RPMI8226 (cell line): Measurements from ENCODE around the gene SBNO1.
"Not testable (repeated sequence)": the region's sequence is repeated elsewhere in the genome, so short reads cannot be mapped to it uniquely, and the experiment has no call there.

Experiments used
- DNase-seq: peaks from one replicate; pipeline ENCODE4 v3.0.0-alpha.2; 2015

The SBNO1 gene

DNA sequence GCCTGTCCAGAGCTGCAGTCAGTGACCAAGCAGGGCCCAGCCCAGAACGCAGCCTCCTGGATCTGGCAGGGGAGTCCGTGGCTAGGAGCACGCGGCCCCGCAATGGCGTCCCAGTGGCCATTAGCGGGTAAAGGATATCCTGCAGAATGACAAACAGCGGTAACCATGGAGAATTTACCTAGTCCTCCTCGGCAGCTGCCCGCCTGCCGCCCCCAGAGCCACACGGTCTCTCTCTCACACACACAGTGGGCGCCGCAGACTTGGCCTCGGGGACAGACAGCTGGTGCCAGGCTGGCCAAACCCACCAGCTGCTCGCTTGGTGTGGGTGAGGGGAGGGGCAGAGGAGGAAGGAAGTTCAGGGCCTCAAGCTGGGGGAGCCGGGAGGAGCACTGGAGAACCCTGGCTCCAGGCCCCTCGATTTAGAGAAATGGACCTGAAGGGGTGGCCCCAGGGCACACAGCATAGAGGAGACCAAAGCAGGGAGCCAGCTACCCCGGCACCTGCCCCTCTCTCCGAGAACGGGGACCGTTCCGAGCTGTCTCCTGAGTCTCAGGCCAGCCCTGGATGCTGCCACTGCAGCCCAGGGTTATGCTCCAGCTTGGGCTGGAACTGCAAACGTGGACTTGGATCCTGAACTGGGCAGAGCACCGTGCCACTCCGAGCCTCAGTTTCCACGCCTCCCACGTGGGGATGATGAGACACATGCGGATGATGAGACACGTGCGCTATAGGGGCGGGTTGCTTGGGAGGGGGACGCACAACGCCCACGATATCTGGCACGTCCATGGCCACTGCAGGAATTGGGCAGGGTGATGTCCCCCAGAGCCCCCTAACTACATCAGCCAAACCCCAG is 96.4 kb downstream of the SBNO1 start:
- DNase-seq: no peak

DNA sequence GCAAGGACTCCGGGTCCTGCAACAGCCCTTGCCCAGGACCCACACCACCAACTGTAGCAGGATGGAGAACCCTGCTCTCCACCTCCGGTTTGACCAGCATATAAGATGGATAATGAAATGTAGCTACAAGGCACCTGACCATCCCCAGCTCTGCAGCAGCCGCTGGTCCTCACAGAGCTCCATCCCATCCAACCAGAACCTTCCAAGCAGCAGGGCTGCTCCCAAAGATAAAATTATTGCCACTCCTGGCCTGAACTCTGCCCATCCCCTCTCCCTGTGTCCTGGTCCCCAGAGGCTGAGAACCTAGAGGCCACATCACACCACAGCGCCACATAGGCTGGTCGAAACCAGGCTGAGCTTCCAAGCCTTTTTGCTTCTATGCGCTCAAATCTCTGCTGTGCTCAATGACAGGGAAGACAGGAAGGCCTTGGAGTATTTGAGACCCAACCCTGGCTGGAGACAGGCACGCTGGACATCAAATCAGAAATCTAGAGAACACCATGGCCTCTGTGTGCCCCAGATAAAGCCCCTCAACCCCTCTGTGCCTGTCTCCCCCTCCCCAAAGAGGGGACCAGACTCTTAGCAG is 97.2 kb downstream of the SBNO1 start:
- no peak for DNase-seq

DNA sequence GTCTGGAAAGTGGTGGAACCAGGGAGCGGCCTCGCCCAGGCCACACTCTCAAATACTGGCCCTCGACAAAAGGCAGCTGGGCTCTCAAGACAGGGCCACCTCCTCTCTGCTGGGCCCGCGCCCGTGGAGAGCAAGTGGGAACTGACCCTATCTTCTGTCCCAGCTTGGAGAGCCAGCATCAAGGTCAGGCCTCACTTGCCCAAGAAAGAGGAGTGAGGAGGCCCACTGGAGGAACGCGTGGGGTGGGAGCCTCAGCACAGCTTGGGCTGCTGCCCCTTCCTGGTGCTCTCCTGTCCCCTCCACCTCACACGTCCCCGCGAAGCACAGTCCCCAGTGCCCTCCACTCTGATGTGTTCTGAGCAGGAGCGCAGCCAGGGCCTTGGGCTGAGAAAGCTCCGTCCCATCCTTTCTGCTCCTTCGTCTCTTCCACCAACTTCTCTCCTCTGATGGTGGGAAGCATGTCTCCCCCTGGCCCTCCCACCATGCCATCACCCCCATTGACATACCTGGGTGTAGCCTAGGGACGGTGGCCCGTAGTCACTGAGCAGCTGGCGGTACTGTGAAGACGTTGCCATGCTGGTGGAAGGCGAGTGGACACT is 97.9 kb downstream of the SBNO1 start:
- no peak for DNase-seq

DNA sequence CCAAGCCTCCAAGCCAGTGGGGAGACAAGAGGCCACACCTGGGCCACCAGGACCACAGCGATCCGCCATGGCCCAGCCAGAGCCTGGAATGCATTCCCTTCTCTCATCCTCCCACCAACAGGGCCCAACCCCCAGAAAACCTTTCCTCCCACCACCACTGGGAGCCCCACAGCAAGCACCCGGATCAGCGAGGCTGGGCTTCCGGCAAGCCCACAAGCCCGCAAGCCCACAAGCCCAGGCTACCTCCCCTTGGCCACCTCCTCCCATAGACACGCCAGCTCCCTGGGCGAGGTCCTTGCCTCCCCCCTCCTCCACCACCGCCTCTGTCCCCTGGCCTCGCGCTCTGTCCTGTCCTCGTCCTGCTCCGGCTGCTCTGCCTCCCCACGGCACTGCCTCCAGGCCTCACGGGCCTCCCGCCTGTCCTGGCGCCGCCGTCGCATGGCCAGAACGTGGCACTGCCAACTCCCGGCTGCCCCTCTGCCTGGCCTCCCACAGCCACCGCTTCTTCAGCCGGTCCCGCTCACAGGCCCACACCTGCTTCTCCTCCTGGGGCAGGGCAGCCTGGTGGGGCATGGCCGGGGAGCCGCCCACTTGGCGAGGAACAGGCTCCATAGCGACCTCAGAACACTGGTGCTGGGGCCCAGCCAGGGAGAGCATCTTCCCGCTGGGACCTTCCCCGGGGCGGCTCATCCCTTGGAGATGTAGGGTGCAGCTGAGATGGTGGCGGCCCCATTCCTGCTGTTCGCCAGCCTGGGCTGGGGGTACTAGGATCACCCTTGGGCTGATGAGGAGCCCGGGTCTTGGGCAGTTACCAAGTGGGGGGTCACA is 98.6 kb downstream of the SBNO1 start:
- no peak for DNase-seq

DNA sequence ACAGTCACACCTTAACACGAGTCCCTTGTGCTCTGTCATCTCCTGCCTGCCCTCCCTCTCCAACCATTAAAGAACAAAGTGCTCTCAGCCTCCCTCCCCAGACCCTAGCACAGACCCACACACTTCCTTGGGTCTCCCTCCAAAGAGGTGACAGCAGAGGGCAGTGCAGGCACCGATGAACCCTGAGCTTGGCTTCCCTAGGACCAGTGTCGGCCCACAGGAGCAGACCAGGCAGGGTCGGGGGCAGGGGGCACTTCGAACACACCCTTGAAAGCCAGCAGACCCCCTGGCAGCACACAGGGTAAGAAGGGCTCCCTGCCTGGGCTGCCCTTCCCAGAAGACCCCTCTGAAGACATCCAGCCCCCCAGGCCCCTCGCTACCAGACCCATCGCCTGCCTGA is 100.0 kb downstream of the SBNO1 start:
- DNase-seq: no peak

DNA sequence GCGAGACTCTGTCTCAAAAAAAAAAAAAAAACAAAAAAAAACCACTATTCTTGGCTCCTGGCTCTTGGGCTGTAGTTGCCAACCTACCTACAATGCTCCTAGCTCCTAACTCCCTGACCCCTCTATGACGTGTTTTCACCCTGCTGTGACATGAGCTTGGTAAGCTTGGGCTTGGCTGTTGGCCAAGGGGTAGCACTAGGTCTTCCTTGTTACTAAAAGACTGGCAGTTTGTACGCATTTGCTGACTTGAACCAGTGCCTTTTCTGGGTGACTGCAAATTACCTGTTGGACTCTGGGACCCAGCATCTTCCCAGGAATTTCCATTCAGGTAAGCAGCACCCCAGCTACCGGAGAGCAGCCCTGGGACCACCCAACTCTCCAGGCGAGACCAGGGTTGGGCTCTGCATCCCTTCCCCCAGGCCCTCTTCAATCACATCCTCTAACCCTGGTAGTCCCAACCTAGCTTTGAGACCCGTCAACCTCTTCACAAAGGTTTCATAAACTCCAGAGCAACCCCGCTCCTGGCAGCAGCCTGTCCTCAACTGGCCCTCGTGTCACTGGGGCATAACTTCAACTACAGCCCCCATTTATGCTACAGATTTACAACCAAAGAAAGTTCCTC is 101.3 kb downstream of the SBNO1 start:
- no peak for DNase-seq

DNA sequence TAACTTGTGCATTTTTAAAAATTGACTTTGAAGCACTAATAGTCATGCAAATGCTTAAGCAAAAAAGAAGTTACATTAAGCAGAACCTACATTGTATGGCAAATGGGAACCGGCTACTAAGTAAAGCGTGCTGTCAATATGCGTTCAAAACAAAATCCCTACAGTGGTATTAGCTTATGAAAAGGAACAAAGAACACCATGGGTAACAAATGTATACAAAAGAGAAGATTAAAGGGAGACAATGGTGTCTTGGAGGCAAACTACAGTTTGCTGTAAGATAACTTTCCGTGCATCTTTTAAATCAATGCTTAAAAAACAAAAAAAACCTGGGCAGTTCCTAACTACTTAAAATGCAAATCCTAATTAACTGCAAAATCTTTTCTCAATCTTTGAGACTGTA is 103.5 kb downstream of the SBNO1 start:
- DNase-seq: no peak

DNA sequence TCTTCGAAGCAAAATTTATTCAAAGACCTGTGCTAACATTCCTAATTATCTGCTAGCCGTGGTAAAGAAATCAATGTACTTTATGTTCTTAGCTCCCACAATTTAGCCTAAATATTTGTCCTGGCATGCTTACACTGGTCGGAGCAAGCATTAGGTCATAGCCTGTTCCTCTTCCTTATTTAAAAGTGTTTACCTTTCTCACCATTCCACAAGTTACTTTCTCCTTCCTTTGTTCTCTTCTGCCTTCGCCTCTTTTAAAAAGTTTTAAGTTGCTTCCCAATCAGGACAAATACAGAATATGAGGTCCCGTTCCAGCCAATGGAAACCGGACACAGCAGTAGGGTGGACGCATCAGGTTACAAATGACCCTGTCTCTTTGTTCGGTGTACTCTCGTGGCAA is 104.6 kb downstream of the SBNO1 start:
- no peak for DNase-seq

DNA sequence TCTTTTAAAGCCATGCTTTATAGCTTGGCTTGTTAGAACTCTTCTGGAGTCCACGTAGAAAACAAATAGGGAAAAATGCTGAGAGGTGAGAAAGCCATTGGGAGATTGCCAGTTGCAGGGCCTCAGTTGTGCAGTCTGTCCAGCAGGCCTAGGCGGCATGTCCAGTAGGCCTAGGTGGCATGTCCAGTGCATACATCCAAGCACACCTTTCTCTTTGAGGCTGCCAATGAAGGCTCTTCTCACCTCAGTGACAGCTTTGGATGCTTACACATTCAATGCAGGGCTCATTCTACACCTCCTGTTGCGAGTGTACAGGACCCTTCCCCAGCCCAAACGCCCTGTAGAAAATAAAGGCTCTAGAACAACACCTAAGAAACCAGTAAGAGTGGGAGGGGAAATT is 106.1 kb downstream of the SBNO1 start:
- DNase-seq: no peak

DNA sequence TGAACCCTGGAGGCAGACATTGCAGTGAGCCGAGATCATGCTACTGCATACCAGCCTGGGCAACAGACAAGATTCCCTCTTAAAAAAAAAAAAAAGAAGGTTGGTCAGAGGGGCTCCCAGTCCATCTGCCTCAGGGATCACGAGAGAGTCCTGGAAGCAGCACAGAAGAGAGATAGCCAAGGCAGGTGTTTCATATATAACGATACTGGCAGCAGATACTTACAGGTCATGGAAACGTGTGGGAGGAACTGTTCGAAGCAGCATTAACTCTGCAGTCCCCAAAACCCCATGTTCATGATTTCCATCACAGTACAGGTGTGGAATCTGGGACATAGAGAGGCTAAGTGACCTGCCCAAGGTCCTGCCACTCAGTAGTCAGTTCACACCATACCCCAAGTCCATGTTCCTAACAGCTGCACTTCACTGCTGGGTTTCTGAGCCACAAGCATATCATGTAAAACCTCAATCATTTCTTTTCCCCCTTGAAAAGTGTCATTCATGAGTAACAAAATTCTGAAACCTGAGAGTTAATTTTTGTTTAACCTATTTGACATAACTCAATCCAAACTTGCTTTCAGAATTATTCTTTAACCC is 109.7 kb downstream of the SBNO1 start:
- DNase-seq: no peak

DNA sequence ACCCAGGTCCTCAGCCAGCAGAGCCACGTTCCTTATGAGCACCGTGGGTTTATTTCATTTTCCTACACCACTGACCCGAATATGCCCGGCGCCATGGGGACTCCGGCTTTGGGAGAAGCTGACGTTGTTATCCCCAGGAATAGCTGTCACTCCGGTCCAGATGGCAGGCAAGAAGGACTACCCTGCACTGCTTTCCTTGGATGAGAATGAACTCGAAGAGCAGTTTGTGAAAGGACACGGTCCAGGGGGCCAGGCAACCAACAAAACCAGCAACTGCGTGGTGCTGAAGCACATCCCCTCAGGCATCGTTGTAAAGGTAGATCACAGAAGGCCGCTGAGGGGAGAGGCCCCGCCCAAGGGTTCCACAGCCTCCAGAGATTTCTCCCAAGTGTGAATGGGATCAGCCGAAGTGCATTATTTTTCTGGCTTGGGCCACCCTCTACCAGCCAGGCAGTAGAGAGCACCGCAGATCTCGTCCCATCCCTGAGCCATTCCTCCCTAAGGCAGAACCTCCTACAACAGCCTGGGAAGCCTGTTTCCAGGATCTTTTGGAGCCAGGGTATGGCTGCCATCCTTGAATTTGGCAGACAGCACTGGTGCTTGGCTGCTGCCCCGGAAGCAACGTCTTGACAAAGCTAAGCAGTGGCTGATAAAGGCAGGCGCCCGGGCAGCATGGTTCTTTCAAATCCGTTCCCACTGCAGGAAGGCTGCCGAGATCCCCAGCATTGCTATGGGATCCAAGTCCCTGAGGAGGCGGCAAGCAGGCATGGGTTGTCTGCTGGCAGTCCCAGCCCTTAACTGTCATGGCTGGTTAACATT is 110.8 kb downstream of the SBNO1 start:
- DNase-seq: no peak

DNA sequence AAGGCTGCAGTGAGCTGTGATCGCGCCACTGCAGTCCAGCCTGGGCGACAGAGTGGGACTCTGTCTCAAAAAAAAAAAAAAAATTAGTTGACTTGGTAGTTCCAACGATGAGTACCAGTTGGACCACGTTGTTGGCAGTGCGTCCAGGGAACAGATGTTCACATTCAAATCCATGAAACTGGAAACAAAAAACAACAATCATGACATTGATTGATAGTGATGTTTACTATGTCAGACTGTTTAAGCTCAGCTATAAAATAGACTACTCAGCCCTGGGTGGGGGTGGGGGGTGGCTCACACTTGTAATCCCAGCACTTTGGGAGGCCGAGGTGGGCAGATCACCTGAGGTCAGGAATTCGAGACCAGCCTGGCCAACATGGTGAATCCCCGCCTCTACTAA is 112.3 kb downstream of the SBNO1 start:
- DNase-seq: not testable (repeated sequence)

DNA sequence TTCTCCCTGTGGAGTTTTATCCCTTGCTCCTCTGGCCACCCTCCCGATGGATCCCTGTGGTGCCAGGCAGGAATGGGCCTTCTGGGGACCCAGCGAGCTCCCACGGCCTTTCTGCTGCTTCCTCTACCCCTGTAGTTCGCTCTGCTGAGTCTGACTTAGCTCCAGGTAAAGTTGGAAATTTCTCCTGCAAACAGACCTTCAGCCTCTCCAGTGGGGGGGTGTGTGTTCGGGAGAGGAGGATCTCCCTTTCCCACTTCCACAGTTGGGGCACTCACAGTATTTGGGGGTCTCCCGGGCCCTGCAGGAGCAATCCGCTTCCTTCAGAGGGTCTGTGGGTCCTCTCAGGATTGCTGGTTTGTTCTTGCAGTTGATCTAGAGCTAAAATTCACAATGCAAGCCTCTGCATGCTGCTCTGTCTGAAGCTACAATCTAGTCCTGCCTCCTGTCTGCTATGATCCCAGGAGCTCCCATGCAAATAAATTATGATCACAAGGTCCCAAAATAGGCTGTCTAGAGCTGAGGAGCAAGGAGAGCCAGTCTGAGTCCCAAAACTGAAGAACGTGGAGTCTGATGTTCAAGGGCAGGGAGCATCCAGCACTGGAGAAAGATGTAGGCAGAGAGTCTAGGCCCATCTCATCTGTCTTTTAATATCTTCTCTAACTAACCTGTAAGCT is 113.1 kb downstream of the SBNO1 start:
- no peak for DNase-seq

DNA sequence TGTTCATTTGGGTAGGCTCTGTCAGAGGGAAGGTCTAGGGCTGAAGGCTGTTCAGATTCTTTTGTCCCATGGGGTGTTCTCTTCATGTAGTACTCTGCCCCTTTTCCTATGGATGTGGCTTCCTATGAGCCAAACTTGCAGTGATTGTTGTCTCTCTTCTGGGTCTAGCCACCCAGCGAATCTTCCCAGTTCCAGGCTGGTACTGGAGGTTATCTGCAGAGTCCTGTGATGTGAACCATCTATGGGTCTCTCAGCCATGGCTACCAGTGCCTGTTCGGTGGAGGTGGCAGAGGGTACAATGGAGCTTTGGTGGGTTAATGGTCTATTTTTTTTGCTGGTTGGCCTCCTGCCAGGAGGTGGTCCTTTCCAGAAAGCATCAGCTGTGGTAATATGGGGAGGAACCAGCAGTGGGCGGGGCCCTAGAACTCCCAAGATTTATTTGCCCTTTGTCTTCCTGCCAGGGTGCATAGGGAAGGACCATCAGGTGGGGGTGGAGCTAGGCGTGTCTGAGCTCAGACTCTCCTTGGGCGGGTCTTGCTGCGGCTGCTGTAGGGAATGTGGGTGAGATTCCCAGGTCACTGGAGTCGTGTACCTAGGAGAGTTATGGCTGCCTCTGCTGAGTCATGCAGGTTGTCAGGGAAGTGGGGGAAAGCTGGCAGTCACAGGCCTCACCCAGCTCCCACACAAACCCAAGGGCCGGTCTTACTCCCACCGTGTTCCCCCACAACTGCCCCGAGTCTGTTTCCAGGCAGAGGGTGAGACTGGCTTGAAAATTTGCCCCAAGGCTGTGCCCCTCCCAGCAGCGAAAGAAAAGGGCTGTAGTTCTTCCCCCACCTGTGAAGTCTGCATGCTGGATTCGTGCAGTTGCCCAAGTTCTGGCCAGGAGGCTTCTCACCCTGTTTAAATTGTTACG is 113.9 kb downstream of the SBNO1 start:
- no peak for DNase-seq

DNA sequence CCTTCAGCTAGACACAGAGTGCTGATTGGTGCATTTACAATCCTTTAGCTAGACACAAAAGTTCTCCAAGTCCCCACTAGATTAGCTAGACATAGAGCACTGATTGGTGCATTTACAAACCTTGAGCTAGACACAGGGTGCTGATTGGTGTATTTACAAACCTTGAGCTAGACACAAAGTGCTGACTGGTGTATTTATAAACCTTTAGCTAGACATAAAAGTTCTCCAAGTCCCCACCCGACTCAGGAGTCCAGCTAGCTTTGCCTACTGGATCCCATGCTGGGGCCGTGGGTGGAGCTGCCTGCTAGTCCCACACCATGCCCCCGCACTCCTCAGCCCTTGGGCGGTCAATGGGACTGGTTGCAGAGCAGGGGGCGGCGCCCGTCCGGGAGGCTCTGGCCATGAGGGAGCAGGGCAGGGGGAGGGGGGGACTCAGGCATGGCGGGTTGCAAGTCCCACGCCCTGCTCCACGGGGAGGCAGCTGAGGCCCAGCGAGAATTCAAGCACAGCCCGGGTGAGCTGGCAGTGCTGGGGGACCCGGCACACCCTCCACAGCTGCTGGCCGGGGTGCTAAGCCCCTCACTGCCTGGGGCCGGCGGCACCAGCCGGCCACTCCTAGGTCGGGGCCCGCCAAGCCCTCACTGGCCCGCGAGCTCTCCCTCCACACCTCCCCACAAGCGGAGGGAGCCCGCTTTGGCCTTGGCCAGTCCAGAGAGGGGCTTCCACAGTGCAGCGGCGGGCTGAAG is 115.5 kb downstream of the SBNO1 start:
- DNase-seq: not testable (repeated sequence)

DNA sequence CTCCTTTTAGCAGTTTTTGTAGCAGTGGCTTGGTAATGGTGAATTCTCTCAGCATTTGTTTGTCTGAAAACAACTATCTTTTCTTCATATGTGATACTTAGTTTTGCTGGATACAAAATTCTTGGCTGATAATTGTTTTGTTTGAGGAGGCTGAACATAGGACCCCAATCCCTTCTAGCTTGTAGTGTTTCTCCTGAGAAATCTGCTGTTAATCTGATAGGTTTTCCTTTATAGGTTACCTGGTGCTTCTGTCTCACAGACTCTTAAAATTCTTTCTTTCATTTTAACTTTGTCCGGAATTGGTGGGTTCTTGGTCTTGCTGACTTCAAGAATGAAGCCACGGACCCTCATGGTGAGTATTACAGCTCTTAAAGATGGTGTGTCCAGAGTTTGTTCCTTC is 116.5 kb downstream of the SBNO1 start:
- DNase-seq: not testable (repeated sequence)

DNA sequence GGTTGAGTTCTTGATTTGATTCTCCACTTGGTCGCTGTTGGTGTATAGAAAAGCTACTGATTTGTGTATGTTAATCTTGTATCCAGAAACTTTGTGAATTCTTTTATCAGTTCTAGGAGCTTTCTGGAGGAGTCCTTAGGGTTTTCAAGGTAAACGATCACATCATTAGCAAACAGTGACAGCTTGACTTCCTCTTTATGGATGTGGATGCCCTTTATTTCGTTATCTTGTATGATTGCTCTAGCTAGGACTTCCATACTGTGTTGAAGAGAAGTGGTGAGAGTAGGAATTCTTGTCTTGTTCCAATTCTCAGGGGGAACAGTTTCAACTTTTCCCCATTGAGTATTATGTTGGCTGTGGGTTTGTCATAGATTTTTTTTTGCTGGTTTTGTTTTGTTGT is 119.0 kb downstream of the SBNO1 start:
- DNase-seq: no peak

DNA sequence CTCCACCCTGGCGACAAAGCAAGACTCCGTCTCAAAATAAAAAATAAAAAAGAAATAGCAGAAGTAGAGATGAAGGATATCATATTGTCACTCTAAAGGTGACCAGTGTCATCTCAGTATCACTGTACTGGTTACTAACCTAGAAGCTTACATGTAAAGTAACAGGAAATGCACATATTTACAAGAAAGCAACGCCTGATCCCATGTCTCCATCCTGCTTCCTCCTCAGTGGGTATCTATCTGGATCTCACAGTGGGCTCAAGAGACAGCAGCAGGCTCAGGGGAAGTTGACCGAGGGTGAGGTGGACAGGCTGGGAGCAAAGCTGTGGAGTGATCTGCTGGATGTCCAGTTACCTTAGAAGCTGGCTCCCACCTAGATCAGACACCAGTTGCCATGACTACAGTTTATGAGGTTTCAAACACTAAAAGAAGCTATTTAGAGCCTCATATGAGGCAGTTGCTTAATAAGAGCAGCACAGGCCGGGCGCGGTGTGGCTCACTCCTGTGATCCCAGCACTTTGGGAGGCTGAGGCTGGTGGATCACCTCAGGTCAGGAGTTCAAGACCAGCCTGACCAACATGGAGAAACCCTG is 120.9 kb downstream of the SBNO1 start:
- DNase-seq: no peak
